HepG2 (cell line): ENCODE results near the gene PRDX2. TPM values are rescaled to one million over a fixed set of nuclear protein-coding genes. Genes with fewer than 3 reads are reported as not detected.

Experiments
- microRNA-seq: library from miRNA; unstranded; fragments of <30 nt; microRNA quantifications from one replicate; pipeline ENCODE4, GENCODE V29; 2020
- polyA plus RNA-seq, 8 experiments: library from polyadenylated mRNA; depleted of rRNA in 3 of 8; stranded (reverse) in 7 of 8; unstranded in 1 of 8; fragments of >200 nt; fragmentation: Illumina TruSeq in 4 of 8; extraction: Trizol in 4 of 8; gene quantifications; 2 replicates each; pipeline versions ENCODE4 v1.2.1 to v1.2.3, GENCODE V29; 2011 to 2016; ENCODE audit warnings: low read depth in 4 of 8, missing spikeins in 1 of 8, mixed read lengths in 1 of 8; ENCODE audit not compliant: insufficient read depth in 1 of 8
- small RNA-seq, 3 experiments: library from RNA; depleted of rRNA; stranded (forward); fragments of <200 nt; gene quantifications; one replicate each; pipeline ENCODE3, GENCODE V24; 2012; ENCODE audit warnings: low read depth in 2 of 3, low replicate concordance in 1 of 3; ENCODE audit not compliant: insufficient read length in 3 of 3, insufficient read depth in 2 of 3
- total RNA-seq, 5 experiments: library from RNA; depleted of rRNA; stranded (reverse); fragments of >200 nt; fragmentation: Illumina TruSeq; extraction: Trizol; gene quantifications; 2 replicates each; pipeline ENCODE4 v1.2.3, GENCODE V29; 2016; ENCODE audit warnings: low read depth in 1 of 5

The PRDX2 gene
- total and polyA plus RNA-seq, 2 of the 13 experiments (the other 11 are each of a cell fraction or from before 2014, with no cell fraction given), result 218 to 381 TPM

Small RNAs within 50 kb of the gene (microRNA-seq; reads per million reads assigned to microRNA genes)
- gene MIR5684, result not detected

Small RNAs within 50 kb of the gene (small RNA-seq; reads per million reads assigned to genes)
- gene MIR5684, result 0 reads per million in 3 experiments

Other genes with a start within 250 kb of the PRDX2 start
- 2.9 and 5.2 TPM in 2 replicates for gene ZNF490, start 191.0 kb downstream of the PRDX2 start, total RNA-seq (2016; rRNA removed; fragmentation: Illumina TruSeq; extraction: Trizol)
- gene ZNF490, start 191.0 kb downstream of the PRDX2 start, polyA plus RNA-seq (2011; rRNA removed), result 1.2 and 1.3 TPM in 2 replicates
- gene ZNF791, start 190.9 kb downstream of the PRDX2 start, total RNA-seq (2016; rRNA removed; fragmentation: Illumina TruSeq; extraction: Trizol), result 17.4 and 21.3 TPM in 2 replicates
- gene ZNF791, start 190.9 kb downstream of the PRDX2 start, polyA plus RNA-seq (2011; rRNA removed), result 10.1 and 12.8 TPM in 2 replicates
- 10.8 and 23.8 TPM in 2 replicates for gene MAN2B1, start 135.1 kb downstream of the PRDX2 start, total RNA-seq (2016; rRNA removed; fragmentation: Illumina TruSeq; extraction: Trizol)
- 23.6 and 31.8 TPM in 2 replicates for gene MAN2B1, start 135.1 kb downstream of the PRDX2 start, polyA plus RNA-seq (2011; rRNA removed)
- gene WDR83, start 135.0 kb downstream of the PRDX2 start, total RNA-seq (2016; rRNA removed; fragmentation: Illumina TruSeq; extraction: Trizol), result 9.9 and 10.7 TPM in 2 replicates
- gene WDR83, start 135.0 kb downstream of the PRDX2 start, polyA plus RNA-seq (2011; rRNA removed), result 4.5 and 5.4 TPM in 2 replicates
- gene DHPS, start 119.9 kb downstream of the PRDX2 start, total RNA-seq (2016; rRNA removed; fragmentation: Illumina TruSeq; extraction: Trizol), result 34.8 and 43.3 TPM in 2 replicates
- 84.3 and 84.6 TPM in 2 replicates for gene DHPS, start 119.9 kb downstream of the PRDX2 start, polyA plus RNA-seq (2011; rRNA removed)
- not detected in 2 replicates for gene GNG14, start 113.8 kb downstream of the PRDX2 start, total RNA-seq (2016; rRNA removed; fragmentation: Illumina TruSeq; extraction: Trizol)
- gene GNG14, start 113.8 kb downstream of the PRDX2 start, polyA plus RNA-seq (2011; rRNA removed), result not detected in 2 replicates
- gene FBXW9, start 105.2 kb downstream of the PRDX2 start, total RNA-seq (2016; rRNA removed; fragmentation: Illumina TruSeq; extraction: Trizol), result 4.6 and 6.1 TPM in 2 replicates
- 5.7 and 7.0 TPM in 2 replicates for gene FBXW9, start 105.2 kb downstream of the PRDX2 start, polyA plus RNA-seq (2011; rRNA removed)
- 31.7 and 33.6 TPM in 2 replicates for gene TNPO2, start 77.9 kb downstream of the PRDX2 start, total RNA-seq (2016; rRNA removed; fragmentation: Illumina TruSeq; extraction: Trizol)
- gene TNPO2, start 77.9 kb downstream of the PRDX2 start, polyA plus RNA-seq (2011; rRNA removed), result 61.0 and 76.1 TPM in 2 replicates
- 159 and 179 TPM in 2 replicates for gene TRIR, start 67.1 kb downstream of the PRDX2 start, total RNA-seq (2016; rRNA removed; fragmentation: Illumina TruSeq; extraction: Trizol)
- 160 and 166 TPM in 2 replicates for gene TRIR, start 67.1 kb downstream of the PRDX2 start, polyA plus RNA-seq (2011; rRNA removed)
- 51.5 and 57.7 TPM in 2 replicates for gene GET3, start 64.3 kb downstream of the PRDX2 start, total RNA-seq (2016; rRNA removed; fragmentation: Illumina TruSeq; extraction: Trizol)
- 59.4 and 67.5 TPM in 2 replicates for gene GET3, start 64.3 kb downstream of the PRDX2 start, polyA plus RNA-seq (2011; rRNA removed)
- not detected in 2 replicates for gene BEST2, start 50.0 kb downstream of the PRDX2 start, total RNA-seq (2016; rRNA removed; fragmentation: Illumina TruSeq; extraction: Trizol)
- gene BEST2, start 50.0 kb downstream of the PRDX2 start, polyA plus RNA-seq (2011; rRNA removed), result not detected in 2 replicates
- gene HOOK2, start 26.2 kb downstream of the PRDX2 start, total RNA-seq (2016; rRNA removed; fragmentation: Illumina TruSeq; extraction: Trizol), result 7.3 and 12.9 TPM in 2 replicates
- 9.2 and 11.1 TPM in 2 replicates for gene HOOK2, start 26.2 kb downstream of the PRDX2 start, polyA plus RNA-seq (2011; rRNA removed)
- 4.9 and 7.7 TPM in 2 replicates for gene JUNB, start 10.3 kb downstream of the PRDX2 start, total RNA-seq (2016; rRNA removed; fragmentation: Illumina TruSeq; extraction: Trizol)
- 8.2 and 15.9 TPM in 2 replicates for gene JUNB, start 10.3 kb downstream of the PRDX2 start, polyA plus RNA-seq (2011; rRNA removed)
- 14.9 and 23.5 TPM in 2 replicates for gene THSD8, start 269 bp upstream of the PRDX2 start, total RNA-seq (2016; rRNA removed; fragmentation: Illumina TruSeq; extraction: Trizol)
- 4.8 and 5.2 TPM in 2 replicates for gene THSD8, start 269 bp upstream of the PRDX2 start, polyA plus RNA-seq (2011; rRNA removed)
- gene RNASEH2A, start 4.8 kb upstream of the PRDX2 start, total RNA-seq (2016; rRNA removed; fragmentation: Illumina TruSeq; extraction: Trizol), result 35.8 and 44.0 TPM in 2 replicates
- gene RNASEH2A, start 4.8 kb upstream of the PRDX2 start, polyA plus RNA-seq (2011; rRNA removed), result 18.4 and 25.1 TPM in 2 replicates
- gene RTBDN, start 32.8 kb upstream of the PRDX2 start, total RNA-seq (2016; rRNA removed; fragmentation: Illumina TruSeq; extraction: Trizol), result 0.27 TPM in 1 of 2 replicates, not detected in the other
- gene RTBDN, start 32.8 kb upstream of the PRDX2 start, polyA plus RNA-seq (2011; rRNA removed), result 0.35 and 0.48 TPM in 2 replicates
- gene MAST1, start 36.7 kb upstream of the PRDX2 start, total RNA-seq (2016; rRNA removed; fragmentation: Illumina TruSeq; extraction: Trizol), result 0.27 and 0.73 TPM in 2 replicates
- 4.7 and 5.6 TPM in 2 replicates for gene MAST1, start 36.7 kb upstream of the PRDX2 start, polyA plus RNA-seq (2011; rRNA removed)
- gene DNASE2, start 79.6 kb upstream of the PRDX2 start, total RNA-seq (2016; rRNA removed; fragmentation: Illumina TruSeq; extraction: Trizol), result 3.4 and 7.5 TPM in 2 replicates
- gene DNASE2, start 79.6 kb upstream of the PRDX2 start, polyA plus RNA-seq (2011; rRNA removed), result 16.2 and 19.0 TPM in 2 replicates
- not detected in 2 replicates for gene KLF1, start 85.4 kb upstream of the PRDX2 start, total RNA-seq (2016; rRNA removed; fragmentation: Illumina TruSeq; extraction: Trizol)
- not detected in 2 replicates for gene KLF1, start 85.4 kb upstream of the PRDX2 start, polyA plus RNA-seq (2011; rRNA removed)
- gene GCDH, start 89.4 kb upstream of the PRDX2 start, total RNA-seq (2016; rRNA removed; fragmentation: Illumina TruSeq; extraction: Trizol), result 35.0 and 38.0 TPM in 2 replicates
- 15.1 and 16.4 TPM in 2 replicates for gene GCDH, start 89.4 kb upstream of the PRDX2 start, polyA plus RNA-seq (2011; rRNA removed)
- 0.09 TPM in 1 of 2 replicates, not detected in the other for gene SYCE2, start 117.5 kb upstream of the PRDX2 start, total RNA-seq (2016; rRNA removed; fragmentation: Illumina TruSeq; extraction: Trizol)
- gene SYCE2, start 117.5 kb upstream of the PRDX2 start, polyA plus RNA-seq (2011; rRNA removed), result 0.25 and 0.40 TPM in 2 replicates
- 68.0 and 72.0 TPM in 2 replicates for gene FARSA, start 131.9 kb upstream of the PRDX2 start, total RNA-seq (2016; rRNA removed; fragmentation: Illumina TruSeq; extraction: Trizol)
- gene FARSA, start 131.9 kb upstream of the PRDX2 start, polyA plus RNA-seq (2011; rRNA removed), result 25.9 and 37.0 TPM in 2 replicates
- 420 and 898 TPM in 2 replicates for gene CALR, start 136.8 kb upstream of the PRDX2 start, total RNA-seq (2016; rRNA removed; fragmentation: Illumina TruSeq; extraction: Trizol)
- gene CALR, start 136.8 kb upstream of the PRDX2 start, polyA plus RNA-seq (2011; rRNA removed), result 842 and 934 TPM in 2 replicates
- gene RAD23A, start 144.1 kb upstream of the PRDX2 start, total RNA-seq (2016; rRNA removed; fragmentation: Illumina TruSeq; extraction: Trizol), result 34.6 and 42.5 TPM in 2 replicates
- gene RAD23A, start 144.1 kb upstream of the PRDX2 start, polyA plus RNA-seq (2011; rRNA removed), result 50.3 and 54.2 TPM in 2 replicates
- gene GADD45GIP1, start 155.4 kb upstream of the PRDX2 start, total RNA-seq (2016; rRNA removed; fragmentation: Illumina TruSeq; extraction: Trizol), result 24.6 and 37.4 TPM in 2 replicates
- gene GADD45GIP1, start 155.4 kb upstream of the PRDX2 start, polyA plus RNA-seq (2011; rRNA removed), result 30.7 and 31.9 TPM in 2 replicates
- not detected in 2 replicates for gene DAND5, start 167.8 kb upstream of the PRDX2 start, total RNA-seq (2016; rRNA removed; fragmentation: Illumina TruSeq; extraction: Trizol)
- 0.04 TPM in 1 of 2 replicates, not detected in the other for gene DAND5, start 167.8 kb upstream of the PRDX2 start, polyA plus RNA-seq (2011; rRNA removed)
- gene NFIX, start 193.7 kb upstream of the PRDX2 start, total RNA-seq (2016; rRNA removed; fragmentation: Illumina TruSeq; extraction: Trizol), result 5.4 and 5.6 TPM in 2 replicates
- 3.0 and 3.4 TPM in 2 replicates for gene NFIX, start 193.7 kb upstream of the PRDX2 start, polyA plus RNA-seq (2011; rRNA removed)